Myocyte (in vitro differentiated cells): ENCODE measurements around the gene SEC11C. TPM values are rescaled to one million over a fixed set of nuclear protein-coding genes. Genes with fewer than 3 reads are reported as not detected.

Experiments
- DNase-seq: peaks from one replicate; pipeline ENCODE4 v3.0.0-alpha.2; 2012; ENCODE audit warnings: low read depth
- total RNA-seq: library from RNA; depleted of rRNA; stranded (reverse); fragments of >200 nt; gene quantifications from 2 replicates; pipeline ENCODE4 v1.2.3, GENCODE V29; 2014

The SEC11C gene
- total RNA-seq, 1 donor from 2014 or later = 24.3 TPM

- DNase-seq = peak; percentile 32
Measured at GRCh38 chr18:59143441-59143840, 3.8 kb downstream of the SEC11C start.

DNA sequence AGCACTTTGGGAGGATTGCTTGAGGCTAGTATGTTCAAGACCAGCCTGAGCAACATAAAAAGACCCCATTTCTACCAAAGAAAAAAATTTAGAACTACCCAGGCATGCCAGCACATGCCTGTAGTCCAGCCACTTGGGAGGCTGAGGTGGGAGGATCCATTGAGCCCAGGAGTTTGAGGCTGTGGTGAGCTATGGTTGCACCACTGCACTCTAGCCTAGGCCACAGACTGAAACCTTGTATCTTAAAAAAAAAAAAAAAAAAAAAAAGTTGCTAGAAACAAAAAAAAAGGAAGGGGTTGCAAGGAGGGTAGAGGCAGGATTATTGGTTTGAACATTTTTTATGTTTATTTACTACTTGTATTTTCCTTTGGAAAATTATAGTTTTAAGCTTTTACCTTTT, 4.8 kb downstream of the SEC11C start:
- DNase-seq = no peak

GRCh38 chr18:59145055-59145454, 5.4 kb downstream of the SEC11C start:
- DNase-seq = no peak

- no peak for DNase-seq
Measured at GRCh38 chr18:59148192-59148591, 8.5 kb downstream of the SEC11C start.

DNA sequence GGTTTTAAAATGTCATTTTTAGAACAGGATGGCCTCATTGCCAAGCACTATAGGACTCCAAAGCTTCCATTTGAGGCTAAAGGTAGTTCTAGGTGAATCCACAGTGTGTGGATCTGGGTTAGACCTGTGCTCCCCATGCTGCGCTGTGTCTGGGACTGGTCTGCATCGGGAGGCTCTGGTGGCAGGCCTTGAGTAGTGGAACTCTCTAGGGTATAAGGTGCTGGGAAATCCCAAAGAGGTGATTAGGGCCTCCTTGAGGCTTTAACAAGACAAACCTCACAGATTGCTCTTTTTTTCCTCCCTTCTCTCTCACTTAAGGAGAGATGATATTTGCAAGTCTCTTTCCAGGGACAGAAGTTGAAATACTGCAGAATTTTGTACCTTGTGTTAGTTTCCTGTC, 9.3 kb downstream of the SEC11C start:
- DNase-seq = no peak

DNA sequence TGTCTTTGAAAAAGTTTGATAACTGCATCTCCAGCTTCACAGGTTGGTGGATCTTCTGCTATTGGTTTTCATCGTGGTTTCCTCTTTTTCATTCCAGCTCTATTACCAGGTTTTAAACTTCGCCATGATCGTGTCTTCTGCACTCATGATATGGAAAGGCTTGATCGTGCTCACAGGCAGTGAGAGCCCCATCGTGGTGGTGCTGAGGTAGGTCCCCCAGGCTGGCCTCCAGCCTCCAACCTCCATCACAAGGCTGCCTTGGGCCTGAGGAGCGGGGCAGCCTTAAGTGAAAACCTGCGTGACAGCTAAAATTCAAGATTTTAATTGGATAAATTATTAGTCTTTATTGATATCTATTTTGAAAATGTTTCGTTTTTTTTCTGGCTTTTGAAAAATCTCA, 9.7 kb downstream of the SEC11C start:
- DNase-seq = no peak

- no peak for DNase-seq
Measured at GRCh38 chr18:59150236-59150635, 10.6 kb downstream of the SEC11C start.

GRCh38 chr18:59155153-59155552, 15.5 kb downstream of the SEC11C start:
- DNase-seq = no peak

- DNase-seq = no peak
Measured at GRCh38 chr18:59156316-59156715, 16.6 kb downstream of the SEC11C start.

GRCh38 chr18:59159265-59159664, 19.6 kb downstream of the SEC11C start:
- no peak for DNase-seq

- no peak for DNase-seq
Measured at GRCh38 chr18:59159986-59160385, 20.3 kb downstream of the SEC11C start.

- DNase-seq = no peak
Measured at GRCh38 chr18:59172664-59173249, 33.1 kb downstream of the SEC11C start.

- no peak for DNase-seq
Measured at GRCh38 chr18:59177485-59177884, 37.8 kb downstream of the SEC11C start.

DNA sequence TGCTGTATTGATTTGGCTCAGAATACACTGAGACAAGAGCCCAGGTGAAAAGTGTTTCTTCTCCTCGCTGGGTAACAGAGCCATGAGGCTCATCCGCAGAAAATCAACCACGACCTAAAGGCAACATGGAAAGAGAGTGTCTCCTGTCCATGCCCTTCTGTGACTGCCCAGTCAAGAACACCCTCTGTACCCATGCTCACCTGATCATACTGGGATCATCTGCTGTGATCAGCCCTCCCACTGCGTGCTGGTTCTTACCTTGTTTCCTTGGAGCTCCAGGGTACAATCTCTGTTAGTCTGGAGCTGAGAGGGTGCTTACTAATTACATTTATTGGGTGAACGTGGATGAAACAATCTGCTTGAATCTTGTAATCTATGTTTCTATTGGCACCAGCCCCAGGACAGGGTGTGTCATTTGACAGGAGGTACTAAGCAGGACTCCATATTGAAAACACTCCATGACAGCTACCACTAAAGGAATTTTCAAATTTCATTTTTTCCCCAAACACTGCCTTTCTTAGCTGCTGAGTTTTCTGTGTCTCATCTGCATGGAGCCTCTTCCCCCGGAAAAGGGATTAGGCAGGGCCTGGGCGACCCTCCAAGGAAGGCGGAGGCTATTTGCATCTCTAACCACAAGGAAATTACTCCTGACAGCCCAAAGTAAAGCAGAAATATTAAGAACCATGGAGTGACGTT, 40.6 kb downstream of the SEC11C start:
- peak; percentile 24 for DNase-seq

DNA sequence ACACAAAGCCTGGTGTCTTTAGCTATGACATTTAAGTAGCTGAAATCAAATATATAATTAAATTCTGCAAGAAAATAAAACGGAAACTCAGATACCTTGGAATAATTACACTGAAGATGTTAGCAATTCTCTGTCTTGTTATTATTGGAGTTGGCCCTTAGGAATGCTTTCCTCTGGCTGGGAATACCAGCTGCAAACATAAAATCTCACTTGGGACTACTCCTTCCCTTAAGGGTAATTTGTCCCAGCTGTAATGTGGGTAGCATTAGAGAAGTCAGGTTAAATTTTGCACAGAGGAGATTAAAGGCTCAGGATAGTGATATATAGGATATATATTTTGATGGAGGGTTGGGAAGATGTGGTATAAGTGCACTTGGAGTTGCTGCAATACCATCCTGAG, 43.0 kb downstream of the SEC11C start:
- no peak for DNase-seq

DNA sequence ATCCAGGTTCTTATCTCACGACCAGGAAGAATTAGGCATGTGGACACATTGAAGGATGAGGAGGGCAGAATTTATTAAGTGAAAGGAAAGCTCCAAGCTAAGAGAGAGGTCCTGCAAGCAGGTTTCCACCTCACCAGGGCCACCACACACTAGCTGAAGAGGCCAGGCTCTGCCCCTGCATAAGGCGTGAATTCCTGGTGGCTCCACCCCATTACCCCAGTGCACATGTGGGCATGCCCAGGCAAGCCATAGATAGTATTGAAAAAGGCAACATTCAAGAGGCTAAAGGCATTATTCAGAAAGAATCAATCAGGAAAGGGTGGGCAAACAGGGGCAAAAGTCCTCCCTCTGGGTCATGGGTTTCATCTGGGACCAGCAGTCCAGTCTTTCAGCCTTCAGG, 49.3 kb downstream of the SEC11C start:
- no peak for DNase-seq

DNA sequence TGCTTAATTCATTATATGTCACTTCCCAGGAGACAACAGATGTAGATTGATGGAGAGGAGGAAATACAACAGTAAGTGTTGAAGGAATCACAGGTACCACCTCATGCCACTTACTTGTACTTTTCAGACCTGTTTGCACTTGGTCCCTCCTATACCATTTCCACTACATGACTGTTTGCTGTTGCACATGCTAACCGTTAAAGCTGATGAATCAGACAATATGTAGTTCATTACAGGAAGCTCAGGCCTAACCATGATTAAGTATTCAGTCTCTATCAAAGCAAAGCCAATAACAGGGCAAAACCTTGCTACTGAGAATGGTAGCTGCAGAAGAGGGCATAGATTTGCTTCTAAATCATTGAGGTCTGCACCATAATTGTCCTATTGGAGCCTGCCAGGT, 50.1 kb downstream of the SEC11C start:
- no peak for DNase-seq

- DNase-seq = no peak
Measured at GRCh38 chr18:59196161-59196725, 56.6 kb downstream of the SEC11C start.

- DNase-seq = no peak
Measured at GRCh38 chr18:59197636-59198035, 58.0 kb downstream of the SEC11C start.

GRCh38 chr18:59198215-59198614, 58.5 kb downstream of the SEC11C start:
- DNase-seq = no peak

GRCh38 chr18:59200787-59201186, 61.1 kb downstream of the SEC11C start:
- DNase-seq = no peak

- DNase-seq = no peak
Measured at GRCh38 chr18:59202258-59202820, 62.7 kb downstream of the SEC11C start.

GRCh38 chr18:59207506-59207905, 67.8 kb downstream of the SEC11C start:
- DNase-seq = no peak
